Tibial nerve (tissue), 4 donors: ENCODE measurements around the gene RAPGEF6. TPM values are rescaled to one million over a fixed set of nuclear protein-coding genes. Genes with fewer than 3 reads are reported as not detected.
"Not testable (repeated sequence)": the region's sequence is repeated elsewhere in the genome, so short reads cannot be mapped to it uniquely, and the experiment has no call there.

Experiments
- DNase-seq, 2 donors: peaks; one replicate each; pipeline ENCODE4 v3.0.0-alpha.2; 2019; ENCODE audit warnings: low spot score in 2 of 2
- H3K27ac ChIP-seq, 4 donors: fragments of 200-600 bp; sonication (generic) in 3 of 4; one replicate each; pipeline ENCODE4 v1.5.1; 2017 to 2019; ENCODE audit warnings: mild to moderate bottlenecking in 1 of 4
- H3K27me3 ChIP-seq, 2 donors: fragments of 200-600 bp; sonication (generic) in 1 of 2; one replicate each; pipeline versions ENCODE4 v1.5.1 to v1.6.0; 2017 to 2019
- H3K36me3 ChIP-seq, 3 donors: fragments of 200-600 bp; sonication (generic); one replicate each; pipeline ENCODE4 v1.5.1; 2018 to 2019
- H3K4me1 ChIP-seq, 4 donors: fragments of 200-600 bp; sonication (generic) in 3 of 4; one replicate each; pipeline ENCODE4 v1.5.1; 2017 to 2019
- H3K4me3 ChIP-seq, 4 donors: fragments of 200-600 bp; sonication (generic) in 3 of 4; one replicate each; pipeline ENCODE4 v1.5.1; 2017 to 2019; ENCODE audit warnings: mild to moderate bottlenecking in 1 of 4, moderate library complexity in 1 of 4
- H3K9me3 ChIP-seq, 4 donors: fragments of 200-600 bp; sonication (generic) in 3 of 4; one replicate each; pipeline ENCODE4 v1.5.1; 2017 to 2019
- CTCF ChIP-seq, 5 experiments: fragments of 200-600 bp in 3 of 5; fragments of 450-650 bp in 2 of 5; sonication (generic) in 3 of 5; IDR thresholded peaks; one replicate each; pipeline ENCODE4 v1.5.1; 2016 to 2019; ENCODE audit warnings: antibody characterized with exemption in 5 of 5, mild to moderate bottlenecking in 3 of 5, moderate library complexity in 2 of 5
- EP300 ChIP-seq, 2 donors: sonication (generic); formaldehyde crosslinking; IDR thresholded peaks; one replicate each; pipeline ENCODE4 v1.6.1; 2017; ENCODE audit warnings: antibody characterized with exemption in 2 of 2, mild to moderate bottlenecking in 1 of 2
- POLR2A ChIP-seq, 2 donors: fragments of 450-650 bp; IDR thresholded peaks; one replicate each; pipeline ENCODE4 v1.6.1; 2017; ENCODE audit warnings: antibody characterized with exemption in 2 of 2, mild to moderate bottlenecking in 2 of 2, moderate library complexity in 2 of 2
- WGBS, 2 donors: methylation state at CpG; one replicate each; pipeline ENCODE4 v1.1.5; 2018; 5-methylcytosine and 5-hydroxymethylcytosine counted together
- total RNA-seq, 4 donors: library from RNA; depleted of rRNA; stranded (reverse); fragments of >200 nt; gene quantifications; one replicate each; pipeline ENCODE4 v1.1.0, GENCODE V29; 2016

The RAPGEF6 gene
- total RNA-seq, 4 donors from 2014 or later, result 25.1 to 36.4 (median 26.6) TPM

- H3K4me1 ChIP-seq, result peaks cover 0 to 61% (median 27%) of the 10 kb centered on the region in 4 donors
- 80 to 93% methylated on average over 4 of the region's 4 CpGs for WGBS, 2 donors
- H3K27ac ChIP-seq, result peak overlapping the region in 2 of 4 donors; percentile 58 to 70
- TF ChIP-seq CTCF (IDR thresholded peaks at IDR 0.05) (no peak), POLR2A (IDR thresholded peaks at IDR 0.05) (no peak), EP300 (IDR thresholded peaks at IDR 0.05) (no peak)
- H3K4me3 ChIP-seq, result no peak overlapping the region
- H3K9me3 ChIP-seq, result no peaks in the 10 kb centered on the region
- H3K36me3 ChIP-seq, result peaks cover 0 to 7% (median 2%) of the 10 kb centered on the region in 3 donors
- DNase-seq, result no peak
- no peaks in the 10 kb centered on the region for H3K27me3 ChIP-seq
These were observed 254.0 kb downstream of the RAPGEF6 start for GRCh38 chr5:131381021-131381420.

- WGBS, 2 donors, result 72 to 87% methylated on average over 2 of the region's 2 CpGs
- Histone ChIP-seq H3K27ac (peak overlapping the region in 3 of 4 donors; percentile 51 to 70 (median 58)), H3K4me1 (peaks cover 0 to 65% (median 27%) of the 10 kb centered on the region in 4 donors)
- not testable (repeated sequence) for H3K36me3 ChIP-seq, H3K9me3 ChIP-seq, H3K4me3 ChIP-seq, DNase-seq, H3K27me3 ChIP-seq
These were observed 254.8 kb downstream of the RAPGEF6 start for GRCh38 chr5:131380238-131380637.

- H3K4me1 ChIP-seq, result peaks cover 0 to 62% (median 28%) of the 10 kb centered on the region in 4 donors
- H3K27me3 ChIP-seq, result no peaks in the 10 kb centered on the region
- WGBS, 2 donors, result 52 to 54% methylated on average over 7 of the region's 7 CpGs
- no peaks in the 10 kb centered on the region for H3K36me3 ChIP-seq
- no peak overlapping the region for H3K4me3 ChIP-seq
- DNase-seq, result no peak
- TF ChIP-seq CTCF (IDR thresholded peaks at IDR 0.05), result no peak
- TF ChIP-seq EP300 (IDR thresholded peaks at IDR 0.05), result no peak
- TF ChIP-seq POLR2A (IDR thresholded peaks at IDR 0.05), result no peak
- peak overlapping the region in 3 of 4 donors; percentile 51 to 70 (median 58) for H3K27ac ChIP-seq
- H3K9me3 ChIP-seq, result no peaks in the 10 kb centered on the region
These were observed 255.3 kb downstream of the RAPGEF6 start for GRCh38 chr5:131379723-131380122.

GRCh38 chr5:131378721-131379541 lies 256.1 kb downstream of the RAPGEF6 start:
- Histone ChIP-seq H3K27ac (peak overlapping the region in 3 of 4 donors; percentile 20 to 70 (median 58)), H3K4me3 (no peak overlapping the region), H3K36me3 (no peaks in the 10 kb centered on the region), H3K27me3 (no peaks in the 10 kb centered on the region), H3K9me3 (no peaks in the 10 kb centered on the region), H3K4me1 (peaks cover 0 to 64% (median 31%) of the 10 kb centered on the region in 4 donors)
- DNase-seq, result no peak
- TF ChIP-seq POLR2A (IDR thresholded peaks at IDR 0.05) (no peak), CTCF (IDR thresholded peaks at IDR 0.05) (no peak), EP300 (IDR thresholded peaks at IDR 0.05) (no peak)

- H3K36me3 ChIP-seq, result no peaks in the 10 kb centered on the region
- no peaks in the 10 kb centered on the region for H3K9me3 ChIP-seq
- WGBS, 2 donors, result 31 to 33% methylated on average over 2 of the region's 2 CpGs
- DNase-seq, result no peak
- peak overlapping the region in 2 of 4 donors; percentile 20 to 58 for H3K27ac ChIP-seq
- H3K4me1 ChIP-seq, result peaks cover 0 to 70% (median 29%) of the 10 kb centered on the region in 4 donors
- no peak overlapping the region for H3K4me3 ChIP-seq
- TF ChIP-seq CTCF (IDR thresholded peaks at IDR 0.05) (no peak), EP300 (IDR thresholded peaks at IDR 0.05) (no peak), POLR2A (IDR thresholded peaks at IDR 0.05) (no peak)
- H3K27me3 ChIP-seq, result no peaks in the 10 kb centered on the region
These were observed 257.2 kb downstream of the RAPGEF6 start for GRCh38 chr5:131377785-131378325.
